Measurements from ENCODE around the gene ARHGAP12. TPM values are rescaled to one million over a fixed set of nuclear protein-coding genes. Genes with fewer than 3 reads are reported as not detected.
"Not testable (repeated sequence)": the region's sequence is repeated elsewhere in the genome, so short reads cannot be mapped to it uniquely, and the experiment has no call there.

The ARHGAP12 gene
- total RNA-seq, 1 donor from 2014 or later = 35.3 TPM

- TF ChIP-seq CTCF (IDR thresholded peaks at IDR 0.05; ENCODE audit: unreplicated experiment) = no peak
- no peak overlapping the region for H3K4me3 Mint-ChIP-seq
- H3K27ac Mint-ChIP-seq = no peak overlapping the region
- H3K36me3 Mint-ChIP-seq = no peaks in the 10 kb centered on the region
- H3K4me1 Mint-ChIP-seq = peaks cover 15% of the 10 kb centered on the region
- peaks cover 2% of the 10 kb centered on the region for H3K9me3 Mint-ChIP-seq
- no peaks in the 10 kb centered on the region for H3K27me3 Mint-ChIP-seq (ENCODE audit: low read depth)
- no peak for DNase-seq (ENCODE audit: low spot score in 2 of 2, unreplicated experiment in 2 of 2)
Measured at GRCh38 chr10:31769564-31769963, 159.1 kb downstream of the ARHGAP12 start.

- H3K4me3 Mint-ChIP-seq; H3K27me3 Mint-ChIP-seq (ENCODE audit: low read depth); H3K36me3 Mint-ChIP-seq; H3K4me1 Mint-ChIP-seq; H3K9me3 Mint-ChIP-seq; H3K27ac Mint-ChIP-seq; DNase-seq (ENCODE audit: low spot score in 2 of 2, unreplicated experiment in 2 of 2): not testable (repeated sequence)
Measured at GRCh38 chr10:31768935-31769334, 159.7 kb downstream of the ARHGAP12 start.

GRCh38 chr10:31768467-31768866 is 160.2 kb downstream of the ARHGAP12 start:
- H3K4me1 Mint-ChIP-seq = peaks cover 5% of the 10 kb centered on the region
- no peak for DNase-seq (ENCODE audit: low spot score in 2 of 2, unreplicated experiment in 2 of 2)
- no peak for TF ChIP-seq CTCF (IDR thresholded peaks at IDR 0.05; ENCODE audit: unreplicated experiment)
- H3K4me3 Mint-ChIP-seq = no peak overlapping the region
- no peaks in the 10 kb centered on the region for H3K36me3 Mint-ChIP-seq
- peaks cover 4% of the 10 kb centered on the region for H3K9me3 Mint-ChIP-seq
- no peak overlapping the region for H3K27ac Mint-ChIP-seq
- H3K27me3 Mint-ChIP-seq (ENCODE audit: low read depth) = no peaks in the 10 kb centered on the region

GRCh38 chr10:31765541-31765940 is 163.1 kb downstream of the ARHGAP12 start:
- Mint-ChIP-seq H3K4me3 (no peak overlapping the region), H3K27me3 (ENCODE audit: low read depth) (no peaks in the 10 kb centered on the region), H3K27ac (no peak overlapping the region), H3K9me3 (peaks cover 4% of the 10 kb centered on the region), H3K36me3 (no peaks in the 10 kb centered on the region), H3K4me1 (peaks cover 8% of the 10 kb centered on the region)
- DNase-seq (ENCODE audit: low spot score in 2 of 2, unreplicated experiment in 2 of 2) = no peak
- TF ChIP-seq CTCF (IDR thresholded peaks at IDR 0.05; ENCODE audit: unreplicated experiment) = no peak

GRCh38 chr10:31762316-31762715 is 166.3 kb downstream of the ARHGAP12 start:
- H3K27ac Mint-ChIP-seq = no peak overlapping the region
- peaks cover 4% of the 10 kb centered on the region for H3K9me3 Mint-ChIP-seq
- H3K36me3 Mint-ChIP-seq = no peaks in the 10 kb centered on the region
- DNase-seq (ENCODE audit: low spot score in 2 of 2, unreplicated experiment in 2 of 2) = no peak
- H3K27me3 Mint-ChIP-seq (ENCODE audit: low read depth) = no peaks in the 10 kb centered on the region
- no peak overlapping the region for H3K4me3 Mint-ChIP-seq
- TF ChIP-seq CTCF (IDR thresholded peaks at IDR 0.05; ENCODE audit: unreplicated experiment) = no peak
- peaks cover 26% of the 10 kb centered on the region for H3K4me1 Mint-ChIP-seq

GRCh38 chr10:31761156-31761555 is 167.5 kb downstream of the ARHGAP12 start:
- DNase-seq (ENCODE audit: low spot score in 2 of 2, unreplicated experiment in 2 of 2) = no peak
- H3K36me3 Mint-ChIP-seq = no peaks in the 10 kb centered on the region
- H3K9me3 Mint-ChIP-seq = peaks cover 4% of the 10 kb centered on the region
- no peak overlapping the region for H3K4me3 Mint-ChIP-seq
- no peak for TF ChIP-seq CTCF (IDR thresholded peaks at IDR 0.05; ENCODE audit: unreplicated experiment)
- H3K27ac Mint-ChIP-seq = peak overlapping the region; percentile 97
- no peaks in the 10 kb centered on the region for H3K27me3 Mint-ChIP-seq (ENCODE audit: low read depth)
- H3K4me1 Mint-ChIP-seq = peaks cover 30% of the 10 kb centered on the region

All from mesothelial cell of epicardium (in vitro differentiated cells).